Neural cell (in vitro differentiated cells): ENCODE measurements around the gene FOSL2.

Source experiments
- CTCF ChIP-seq: fragments of 450-650 bp; IDR thresholded peaks from 2 replicates; pipeline ENCODE4 v1.5.1; 2014; ENCODE audit warnings: antibody characterized with exemption, mild to moderate bottlenecking, moderate library complexity; ENCODE audit not compliant: poor library complexity, severe bottlenecking
- EP300 ChIP-seq: fragments of 450-650 bp; conservative IDR thresholded peaks from 2 replicates; pipeline ENCODE4 v1.6.1; 2014; ENCODE audit warnings: antibody characterized with exemption, mild to moderate bottlenecking, moderate library complexity; ENCODE audit not compliant: poor library complexity, severe bottlenecking
- EZH2 ChIP-seq: fragments of 200-600, 300-800 bp; shearing (Covaris generic), sonication (generic); IDR thresholded peaks from 2 replicates; pipeline ENCODE4 v1.6.1; 2014; ENCODE audit warnings: antibody characterized with exemption, low read length, borderline replicate concordance, mild to moderate bottlenecking; ENCODE audit not compliant: insufficient read depth, poor library complexity, severe bottlenecking
- MXI1 ChIP-seq: fragments of 450-650 bp; conservative IDR thresholded peaks from 2 replicates; pipeline ENCODE4 v1.6.1; 2014; ENCODE audit warnings: antibody characterized with exemption, mild to moderate bottlenecking; ENCODE audit not compliant: poor library complexity, severe bottlenecking
- POLR2AphosphoS5 ChIP-seq: IDR thresholded peaks from 2 replicates; pipeline ENCODE4 v1.6.1; 2012
- RAD21 ChIP-seq: fragments of 450-650 bp; conservative IDR thresholded peaks from 2 replicates; pipeline ENCODE4 v1.6.1; 2014; ENCODE audit warnings: antibody characterized with exemption, mild to moderate bottlenecking, moderate library complexity
- SMC3 ChIP-seq: fragments of 450-650 bp; conservative IDR thresholded peaks from 2 replicates; pipeline ENCODE4 v1.6.1; 2014; ENCODE audit warnings: antibody characterized with exemption, mild to moderate bottlenecking, moderate library complexity; ENCODE audit not compliant: poor library complexity
- TAF1 ChIP-seq: IDR thresholded peaks from 2 replicates; pipeline ENCODE4 v1.6.1; 2012; ENCODE audit warnings: low read depth

GRCh38 chr2:28462122-28462521 is 69.5 kb downstream of the FOSL2 start:
- TF ChIP-seq CTCF: no peak
- TF ChIP-seq POLR2AphosphoS5: no peak
- no peak for TF ChIP-seq MXI1
- TF ChIP-seq EP300: no peak
- TF ChIP-seq EZH2: no peak
- no peak for TF ChIP-seq RAD21
- no peak for TF ChIP-seq TAF1
- TF ChIP-seq SMC3: no peak
